ENCODE data around the gene DCD. TPM values are rescaled to one million over a fixed set of nuclear protein-coding genes. Genes with fewer than 3 reads are reported as not detected.

DCD gene
- total RNA-seq, 2 experiments from 2014 or later, result not detected

DNA sequence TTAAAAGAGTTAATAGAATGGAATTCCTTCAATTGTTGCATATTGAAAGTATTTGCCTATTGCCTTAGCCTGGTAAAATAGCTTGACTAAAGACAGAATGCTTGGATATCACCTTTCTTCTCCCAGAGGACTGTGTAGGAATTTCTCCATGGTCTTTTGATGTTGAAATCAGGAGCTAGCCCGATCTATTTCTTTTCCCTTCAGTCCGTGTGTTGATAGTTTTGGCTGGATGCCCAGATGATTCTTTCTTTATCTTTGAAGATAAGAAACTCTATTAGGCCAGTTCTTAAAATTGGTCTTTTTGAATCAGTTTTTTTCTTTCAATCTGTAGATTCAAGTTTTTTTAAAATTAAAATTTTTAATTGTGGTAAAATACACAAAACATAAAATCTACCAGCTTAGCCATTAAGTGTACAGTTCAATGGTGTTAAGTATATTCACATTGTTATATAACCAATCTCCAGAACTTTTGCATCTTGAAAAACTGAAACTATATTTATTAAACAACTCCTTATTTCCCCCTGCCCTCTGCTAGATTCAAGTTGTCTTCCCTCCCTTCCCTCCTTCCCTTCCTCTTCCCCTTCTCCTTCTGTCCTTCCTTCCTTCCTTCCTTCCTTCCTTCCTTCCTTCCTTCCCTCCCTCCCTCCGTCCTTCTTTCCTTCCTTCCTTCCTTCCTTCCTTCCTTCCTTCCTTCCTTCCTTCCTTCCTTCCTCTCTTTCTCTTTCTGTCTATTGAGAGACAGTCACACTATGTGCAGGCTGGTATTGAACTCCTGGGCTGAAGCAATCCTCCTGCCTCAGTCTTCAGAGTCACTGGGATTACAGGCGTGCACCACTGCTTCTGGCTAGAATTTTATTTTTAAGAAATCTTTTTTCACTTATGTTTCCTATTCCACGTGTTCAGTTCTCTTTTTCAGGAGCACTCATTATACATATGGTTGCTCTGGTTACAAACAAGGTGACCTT lies 23.6 kb downstream of the DCD start:
- Histone ChIP-seq H3K27me3 (ENCODE audit: control insufficient read depth in 1 of 2, insufficient read depth in 2 of 2, low read length in 2 of 2) (peaks cover 17 to 29% of the 10 kb centered on the region in 2 experiments), H3K9me3 (ENCODE audit: control insufficient read depth in 1 of 2, insufficient read depth in 1 of 2, low read length in 2 of 2) (peaks cover 5 to 9% of the 10 kb centered on the region in 2 experiments), H3K27ac (ENCODE audit: low read depth in 1 of 2, low read length in 2 of 2) (no peak overlapping the region), H3K4me3 (ENCODE audit: low read length) (no peak overlapping the region), H3K36me3 (ENCODE audit: insufficient read depth, low read length) (no peaks in the 10 kb centered on the region), H3K4me1 (ENCODE audit: insufficient read depth, low read length) (no peaks in the 10 kb centered on the region)
- ATAC-seq (ENCODE audit: poor library complexity) (no peak), DNase-seq (no peak)
- no peak overlapping the region for H3K4me3 Mint-ChIP-seq
- TF ChIP-seq, protein P1, sequence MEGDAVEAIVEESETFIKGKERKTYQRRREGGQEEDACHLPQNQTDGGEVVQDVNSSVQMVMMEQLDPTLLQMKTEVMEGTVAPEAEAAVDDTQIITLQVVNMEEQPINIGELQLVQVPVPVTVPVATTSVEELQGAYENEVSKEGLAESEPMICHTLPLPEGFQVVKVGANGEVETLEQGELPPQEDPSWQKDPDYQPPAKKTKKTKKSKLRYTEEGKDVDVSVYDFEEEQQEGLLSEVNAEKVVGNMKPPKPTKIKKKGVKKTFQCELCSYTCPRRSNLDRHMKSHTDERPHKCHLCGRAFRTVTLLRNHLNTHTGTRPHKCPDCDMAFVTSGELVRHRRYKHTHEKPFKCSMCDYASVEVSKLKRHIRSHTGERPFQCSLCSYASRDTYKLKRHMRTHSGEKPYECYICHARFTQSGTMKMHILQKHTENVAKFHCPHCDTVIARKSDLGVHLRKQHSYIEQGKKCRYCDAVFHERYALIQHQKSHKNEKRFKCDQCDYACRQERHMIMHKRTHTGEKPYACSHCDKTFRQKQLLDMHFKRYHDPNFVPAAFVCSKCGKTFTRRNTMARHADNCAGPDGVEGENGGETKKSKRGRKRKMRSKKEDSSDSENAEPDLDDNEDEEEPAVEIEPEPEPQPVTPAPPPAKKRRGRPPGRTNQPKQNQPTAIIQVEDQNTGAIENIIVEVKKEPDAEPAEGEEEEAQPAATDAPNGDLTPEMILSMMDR (IDR thresholded peaks at IDR 0.05), result no peak
- H3K36me3 Mint-ChIP-seq (ENCODE audit: low read depth), result no peaks in the 10 kb centered on the region
- no peaks in the 10 kb centered on the region for H3K9me3 Mint-ChIP-seq
- intact Hi-C loops (cut with DNase I, micrococcal nuclease), result no loop called here
- H3K27me3 Mint-ChIP-seq, result peaks cover 85% of the 10 kb centered on the region
- ChIA-PET POLR2A (no interaction called here), CTCF (no interaction called here)
- H3K27ac Mint-ChIP-seq, result no peak overlapping the region
- H3K4me1 Mint-ChIP-seq (ENCODE audit: low read depth), result no peaks in the 10 kb centered on the region

DNA sequence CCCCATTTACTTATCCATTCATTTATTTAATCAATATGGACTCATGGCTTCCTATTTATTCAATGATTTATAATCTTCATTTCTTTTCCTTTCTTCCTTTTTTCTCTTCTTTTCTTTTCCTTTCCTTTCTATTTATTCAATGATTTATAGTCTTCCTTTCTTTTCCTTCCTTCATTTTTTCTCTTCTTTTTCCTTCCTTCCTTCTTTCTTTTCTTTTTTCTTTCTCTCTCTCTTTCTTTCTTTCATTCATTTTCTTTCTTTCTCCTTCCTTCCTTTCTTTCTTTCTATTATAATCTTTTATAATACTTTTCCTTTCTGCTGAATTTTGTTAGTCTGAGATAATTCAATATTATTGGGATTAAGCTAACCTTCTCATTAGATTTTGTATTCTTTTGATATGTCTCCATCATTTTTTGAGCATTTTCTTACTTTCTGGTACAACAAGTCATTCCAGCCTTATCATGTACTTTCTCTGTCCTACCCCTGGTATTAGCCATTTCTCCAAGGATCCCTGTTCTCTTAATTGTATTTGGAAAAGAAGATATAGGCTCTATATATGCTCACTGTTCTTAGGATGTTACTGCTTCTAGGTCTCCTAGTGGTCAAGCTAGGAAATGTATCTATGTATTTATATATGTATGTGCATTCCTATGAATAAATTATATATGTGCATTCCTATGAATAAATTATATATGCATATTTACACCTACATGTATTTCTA lies 25.5 kb downstream of the DCD start:
- CTCF ChIA-PET, result no interaction called here
- Histone ChIP-seq H3K4me1 (ENCODE audit: insufficient read depth, low read length) (no peaks in the 10 kb centered on the region), H3K27me3 (ENCODE audit: control insufficient read depth in 1 of 2, insufficient read depth in 2 of 2, low read length in 2 of 2) (peaks cover 9 to 29% of the 10 kb centered on the region in 2 experiments), H3K9me3 (ENCODE audit: control insufficient read depth in 1 of 2, insufficient read depth in 1 of 2, low read length in 2 of 2) (peaks cover 4% of the 10 kb centered on the region in 2 experiments), H3K36me3 (ENCODE audit: insufficient read depth, low read length) (no peaks in the 10 kb centered on the region), H3K27ac (ENCODE audit: low read depth in 1 of 2, low read length in 2 of 2) (no peak overlapping the region), H3K4me3 (ENCODE audit: low read length) (no peak overlapping the region)
- no peak overlapping the region for H3K4me3 Mint-ChIP-seq
- no peaks in the 10 kb centered on the region for H3K4me1 Mint-ChIP-seq (ENCODE audit: low read depth)
- POLR2A ChIA-PET, result no interaction called here
- intact Hi-C loops (cut with DNase I, micrococcal nuclease), result no loop called here
- H3K27ac Mint-ChIP-seq, result no peak overlapping the region
- peaks cover 78% of the 10 kb centered on the region for H3K27me3 Mint-ChIP-seq
- DNase-seq, result no peak
- H3K36me3 Mint-ChIP-seq (ENCODE audit: low read depth), result no peaks in the 10 kb centered on the region
- H3K9me3 Mint-ChIP-seq, result no peaks in the 10 kb centered on the region
- TF ChIP-seq, protein P1 (IDR thresholded peaks at IDR 0.05), result peak; percentile 38
- no peak for ATAC-seq (ENCODE audit: poor library complexity)

DNA sequence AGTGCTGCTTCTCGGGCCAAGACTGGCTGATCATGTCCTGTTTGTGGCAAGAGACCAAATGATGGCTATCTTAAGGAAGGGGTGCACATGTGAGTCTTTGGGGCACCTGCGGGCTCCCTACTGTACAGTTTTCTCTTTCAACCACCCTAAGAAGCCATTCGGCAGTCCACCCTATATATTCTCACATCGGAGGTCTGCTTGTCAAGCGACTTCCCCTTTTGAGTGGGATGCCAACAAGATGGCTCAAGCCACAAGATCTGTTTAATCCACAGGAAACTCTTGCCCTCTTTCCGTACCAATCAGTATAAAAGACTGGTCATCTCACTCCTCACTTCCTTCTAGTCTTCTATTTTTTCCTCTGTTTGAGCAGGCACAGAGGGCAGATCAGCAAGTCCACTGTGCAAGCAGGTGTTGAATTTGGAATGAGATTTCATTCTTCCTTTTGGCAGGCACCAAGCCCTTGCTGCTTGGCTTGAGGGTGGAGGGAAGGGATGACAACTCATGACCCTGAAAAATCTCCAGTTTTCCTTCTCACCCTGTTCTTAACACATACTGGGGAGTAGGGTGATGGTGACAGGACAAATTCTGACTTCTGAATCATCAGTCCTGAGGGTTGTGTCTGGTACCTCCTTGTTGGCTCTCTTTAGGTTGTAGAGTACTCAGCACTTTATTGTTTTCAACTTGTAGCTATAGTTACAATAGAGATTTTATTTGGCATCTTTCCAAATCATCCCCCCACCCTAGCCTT lies 31.1 kb downstream of the DCD start:
- Histone ChIP-seq H3K27ac (ENCODE audit: low read depth in 1 of 2, low read length in 2 of 2) (no peak overlapping the region), H3K36me3 (ENCODE audit: insufficient read depth, low read length) (no peaks in the 10 kb centered on the region), H3K27me3 (ENCODE audit: control insufficient read depth in 1 of 2, insufficient read depth in 2 of 2, low read length in 2 of 2) (peaks cover 5 to 11% of the 10 kb centered on the region in 2 experiments), H3K9me3 (ENCODE audit: control insufficient read depth in 1 of 2, insufficient read depth in 1 of 2, low read length in 2 of 2) (no peaks in the 10 kb centered on the region), H3K4me1 (ENCODE audit: insufficient read depth, low read length) (no peaks in the 10 kb centered on the region), H3K4me3 (ENCODE audit: low read length) (no peak overlapping the region)
- Mint-ChIP-seq H3K27ac (no peak overlapping the region), H3K4me1 (ENCODE audit: low read depth) (no peaks in the 10 kb centered on the region), H3K27me3 (peaks cover 65% of the 10 kb centered on the region), H3K36me3 (ENCODE audit: low read depth) (no peaks in the 10 kb centered on the region), H3K9me3 (no peaks in the 10 kb centered on the region), H3K4me3 (no peak overlapping the region)
- POLR2A ChIA-PET, result no interaction called here
- ATAC-seq (ENCODE audit: poor library complexity) (no peak), DNase-seq (no peak)
- TF ChIP-seq, protein P1 (IDR thresholded peaks at IDR 0.05), result no peak
- intact Hi-C loops (cut with DNase I, micrococcal nuclease), result no loop called here
- CTCF ChIA-PET, result no interaction called here
